ENCODE data around the gene TMEM231.
"Not testable (repeated sequence)": the region's sequence is repeated elsewhere in the genome, so short reads cannot be mapped to it uniquely, and the experiment has no call there.

The TMEM231 gene

GRCh38 chr16:75555707-75556430 is at the start of gene TMEM231:
Gene TMEM231, minus strand, starts transcription at chr16:75556252. Its CDS starts 43 bp downstream, at chr16:75556209.
- peak; percentile 70 for DNase-seq

GRCh38 chr16:75603241-75603640 is 47.2 kb upstream of the TMEM231 start:
- peak; percentile 12 for DNase-seq

- DNase-seq, result no peak
Measured at GRCh38 chr16:75599452-75600277, 43.6 kb upstream of the TMEM231 start.

GRCh38 chr16:75593825-75594820 is 38.1 kb upstream of the TMEM231 start:
- DNase-seq, result no peak

- DNase-seq, result no peak
Measured at GRCh38 chr16:75593308-75593707, 37.3 kb upstream of the TMEM231 start.

- not testable (repeated sequence) for DNase-seq
Measured at GRCh38 chr16:75591927-75592326, 35.9 kb upstream of the TMEM231 start.

- no peak for DNase-seq
Measured at GRCh38 chr16:75590920-75591843, 35.1 kb upstream of the TMEM231 start.

GRCh38 chr16:75589306-75589705 is 33.3 kb upstream of the TMEM231 start:
- DNase-seq, result no peak

- DNase-seq, result no peak
Measured at GRCh38 chr16:75588716-75589115, 32.7 kb upstream of the TMEM231 start.

- DNase-seq, result no peak
Measured at GRCh38 chr16:75584108-75584507, 28.1 kb upstream of the TMEM231 start.

GRCh38 chr16:75579281-75579834 is 23.3 kb upstream of the TMEM231 start:
- DNase-seq, result no peak

GRCh38 chr16:75578725-75579124 is 22.7 kb upstream of the TMEM231 start:
- DNase-seq, result no peak

- no peak for DNase-seq
Measured at GRCh38 chr16:75578212-75578611, 22.2 kb upstream of the TMEM231 start.

- DNase-seq, result no peak
Measured at GRCh38 chr16:75576384-75576811, 20.3 kb upstream of the TMEM231 start.

GRCh38 chr16:75575958-75576357 is 19.9 kb upstream of the TMEM231 start:
- no peak for DNase-seq

- DNase-seq, result no peak
Measured at GRCh38 chr16:75573955-75574354, 17.9 kb upstream of the TMEM231 start.

GRCh38 chr16:75572864-75573542 is 17.0 kb upstream of the TMEM231 start:
- no peak for DNase-seq

- DNase-seq, result no peak
Measured at GRCh38 chr16:75570396-75571065, 14.5 kb upstream of the TMEM231 start.

GRCh38 chr16:75567911-75568310 is 11.9 kb upstream of the TMEM231 start:
- DNase-seq, result no peak

- DNase-seq, result no peak
Measured at GRCh38 chr16:75566758-75567255, 10.8 kb upstream of the TMEM231 start.
